Left ventricle myocardium superior (tissue), 1 donor: Measurements from ENCODE around the gene ATP2B3. TPM values are rescaled to one million over a fixed set of nuclear protein-coding genes. Genes with fewer than 3 reads are reported as not detected.

Experiments
- ATAC-seq: fragments of 200-7000 bp; cut with Tn5 transposase; one replicate; pipeline ENCODE4 v1.9.1; 2020; ENCODE audit warnings: mild to moderate bottlenecking, moderate library complexity
- DNase-seq: peaks from one replicate; pipeline ENCODE4 v3.0.0-alpha.2; 2020
- intact Hi-C: fragments of 100-400 bp; cut with micrococcal nuclease; formaldehyde crosslinking; loops from one replicate; pipeline ENCODE4 v1.11.0; 2022
- total RNA-seq: library from RNA; stranded (reverse); fragmentation: NEBNext Ultra II Directional; extraction: Animal tissue kit (Norgen Biotek cat#: 25700); gene quantifications from one replicate; pipeline ENCODE4 v1.2.1, GENCODE V29; 2021
- donor health status: DM: no; HTN: yes; CAD: no; lungs with severe emphysema.

The ATP2B3 gene
- total RNA-seq, 1 donor from 2014 or later = not detected

DNA sequence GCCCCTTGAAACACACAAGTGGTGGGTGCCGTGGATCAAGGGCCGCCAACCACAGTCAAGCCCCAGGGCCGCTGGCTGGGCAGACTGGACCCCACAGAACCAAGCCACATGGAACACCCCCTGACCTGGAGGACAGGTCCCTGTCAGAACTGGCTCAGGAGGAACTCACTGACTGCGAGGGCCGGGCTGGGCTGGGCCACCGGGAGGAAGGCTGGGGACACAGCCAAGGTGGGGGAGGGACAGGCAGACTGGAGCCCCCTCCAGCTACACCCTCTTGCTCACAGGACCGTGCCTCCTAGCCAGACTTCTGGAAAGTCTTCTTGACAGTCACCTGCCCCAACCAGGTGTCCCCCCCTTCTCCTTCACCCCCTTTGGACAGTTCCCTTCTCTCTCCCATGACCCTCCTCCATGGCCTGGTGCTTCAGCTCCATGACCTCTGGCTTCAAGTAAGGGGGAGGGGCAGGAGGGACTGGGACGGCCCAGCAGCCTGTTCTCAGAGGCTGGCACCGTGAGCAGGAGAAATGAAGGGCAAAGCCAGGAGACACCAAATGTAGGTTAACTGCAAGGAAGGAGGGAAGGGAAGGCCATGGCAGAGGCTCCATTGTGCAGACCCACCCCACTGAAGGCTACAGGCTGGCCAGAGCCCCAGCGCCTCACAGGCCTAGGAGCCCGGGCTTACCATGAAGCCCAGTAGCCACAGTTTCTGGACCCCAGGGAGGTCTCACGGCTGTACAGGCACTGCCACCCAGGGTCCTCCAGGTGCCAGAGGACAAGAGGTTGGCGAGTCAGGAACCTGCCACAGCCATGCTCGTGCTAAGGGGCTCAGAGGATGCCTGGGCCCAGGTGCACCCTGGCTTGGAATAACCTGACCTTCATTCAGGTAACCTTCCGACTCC is 107.0 kb downstream of the ATP2B3 start:
- intact Hi-C loops = no loop called here
- no peak for ATAC-seq
- DNase-seq = no peak

DNA sequence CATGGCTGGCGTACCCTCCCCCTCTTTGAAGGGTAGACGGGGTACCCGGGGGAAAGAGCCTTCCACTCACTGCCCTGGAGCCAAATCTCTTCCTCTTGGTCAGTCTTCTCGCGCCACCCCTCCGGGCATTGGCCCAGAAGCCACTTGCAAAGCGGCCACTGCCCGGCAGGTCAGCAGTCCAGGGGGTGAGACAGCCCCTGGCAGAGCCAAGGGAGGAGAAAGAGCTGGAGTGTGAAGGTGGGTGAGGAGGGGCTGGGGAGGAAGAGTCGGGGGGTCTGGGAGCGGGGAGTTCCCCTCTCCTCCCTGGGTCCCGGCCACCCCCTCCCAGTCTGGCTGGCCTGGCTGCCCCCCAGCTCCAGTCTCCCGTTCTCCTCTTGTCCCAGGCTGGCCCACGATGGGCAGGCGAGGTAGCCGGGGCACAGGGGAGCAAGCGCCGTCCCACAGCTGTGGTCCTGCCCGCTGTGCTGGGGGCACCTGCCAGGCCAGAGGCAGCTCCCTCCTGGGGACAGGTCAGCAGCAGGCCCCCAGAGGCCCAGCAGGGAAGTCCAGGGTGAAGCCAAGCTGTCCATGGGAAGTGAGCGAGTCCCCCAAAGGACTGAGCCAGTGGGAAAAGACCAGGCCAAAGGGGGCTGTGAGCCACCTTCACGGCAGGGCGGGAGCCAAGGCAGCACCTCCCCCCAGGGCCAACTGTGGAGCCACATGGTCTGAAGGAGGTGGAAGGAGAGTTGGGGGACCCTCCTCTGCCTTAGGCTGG is 108.0 kb downstream of the ATP2B3 start:
- intact Hi-C loops = no loop called here
- ATAC-seq (no peak), DNase-seq (no peak)

DNA sequence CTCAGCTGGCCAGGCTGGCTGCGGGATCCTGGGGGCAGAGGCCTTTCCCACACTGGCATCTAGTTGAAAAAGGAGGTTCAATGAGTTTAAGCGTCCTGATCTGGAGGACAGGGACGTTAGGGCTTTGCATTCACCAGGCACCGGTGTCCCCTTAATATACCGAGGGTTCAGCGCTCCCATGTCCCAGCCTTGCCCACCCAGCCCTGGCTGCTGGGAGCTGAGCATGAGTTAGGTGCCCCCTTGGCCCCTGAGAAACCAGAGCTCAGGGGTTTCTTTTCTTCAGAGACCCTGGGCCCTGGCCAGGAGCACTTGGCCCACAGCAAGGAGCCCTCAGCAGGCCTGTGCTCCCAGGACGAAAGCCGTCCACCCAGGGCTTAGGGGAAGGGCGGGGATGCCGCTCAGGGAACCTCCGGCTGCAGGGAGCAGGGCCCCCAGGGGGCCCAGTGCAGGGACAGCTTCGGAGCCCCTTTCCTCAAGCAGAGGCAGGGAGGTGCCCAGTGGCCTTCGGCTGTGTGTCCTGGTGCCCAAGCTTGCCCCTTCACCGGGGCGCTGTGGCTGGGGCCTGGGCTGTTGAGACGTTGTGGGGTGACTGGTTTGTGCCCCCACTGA is 108.7 kb downstream of the ATP2B3 start:
- DNase-seq (no peak), ATAC-seq (no peak)
- intact Hi-C loops = no loop called here

DNA sequence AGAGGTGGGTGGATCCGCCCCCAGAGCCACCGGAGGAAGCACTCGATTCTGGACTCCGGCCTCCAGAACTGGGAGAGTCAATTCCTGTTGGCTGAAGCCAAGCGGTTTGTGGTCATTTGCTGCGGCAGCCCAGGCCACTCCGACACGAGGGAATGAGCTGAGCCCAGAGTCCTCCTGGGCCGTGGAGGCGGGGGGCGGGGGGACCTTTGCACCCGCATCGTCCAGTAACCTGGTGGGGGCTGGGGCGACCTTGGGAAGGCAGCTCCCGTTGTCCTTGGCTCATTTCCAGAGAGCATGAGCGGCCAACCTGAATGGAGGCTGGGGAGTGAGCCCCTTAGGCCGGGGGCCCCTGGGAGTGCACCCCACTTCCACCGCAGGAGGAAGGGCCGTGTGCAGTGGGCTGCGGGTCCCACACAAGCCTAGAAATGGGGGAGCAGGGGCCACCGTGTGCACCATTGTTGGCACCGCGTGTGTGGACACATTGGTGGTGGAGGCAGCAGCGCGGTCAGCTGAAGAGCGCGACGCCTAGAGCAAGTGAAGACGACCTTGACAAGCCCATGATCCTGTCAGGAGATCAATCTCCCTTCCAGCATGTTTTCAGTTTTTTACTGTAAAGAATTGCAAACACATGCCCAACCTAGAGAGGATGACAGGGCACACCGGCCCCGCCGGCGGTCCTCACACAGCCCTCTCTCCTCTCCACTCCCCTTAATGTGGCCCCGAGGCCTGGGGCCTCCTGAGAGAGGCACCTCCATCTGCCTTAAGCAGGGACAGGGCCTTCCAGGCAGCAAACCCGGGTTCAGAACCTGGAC is 109.6 kb downstream of the ATP2B3 start:
- ATAC-seq (no peak), DNase-seq (no peak)

DNA sequence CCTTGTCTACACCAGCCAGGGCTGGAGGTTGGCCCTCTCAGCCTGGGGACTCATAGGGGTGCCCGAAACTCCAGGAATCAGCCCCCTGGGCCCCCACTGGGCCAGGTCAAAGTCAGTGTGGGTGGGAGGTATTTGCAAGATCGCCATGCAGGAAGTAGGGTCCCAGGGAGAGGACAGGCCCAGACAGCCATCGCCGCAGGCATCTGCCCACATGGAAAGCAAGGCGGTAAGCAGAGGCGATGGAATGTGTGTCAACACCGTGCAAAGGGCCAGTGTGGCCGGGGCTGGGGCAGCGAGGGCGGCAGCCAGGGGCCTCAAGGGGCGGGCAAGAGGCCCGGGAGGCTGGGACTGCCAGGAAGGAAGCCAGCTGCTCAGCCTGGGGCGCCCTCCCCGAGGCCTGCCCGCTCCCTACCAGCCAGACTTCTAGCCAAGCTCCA is 110.3 kb downstream of the ATP2B3 start:
- DNase-seq (no peak), ATAC-seq (no peak)

More for the DNA sequence above, 109.6 kb downstream of the ATP2B3 start:
- intact Hi-C loops = no loop called here

DNA sequence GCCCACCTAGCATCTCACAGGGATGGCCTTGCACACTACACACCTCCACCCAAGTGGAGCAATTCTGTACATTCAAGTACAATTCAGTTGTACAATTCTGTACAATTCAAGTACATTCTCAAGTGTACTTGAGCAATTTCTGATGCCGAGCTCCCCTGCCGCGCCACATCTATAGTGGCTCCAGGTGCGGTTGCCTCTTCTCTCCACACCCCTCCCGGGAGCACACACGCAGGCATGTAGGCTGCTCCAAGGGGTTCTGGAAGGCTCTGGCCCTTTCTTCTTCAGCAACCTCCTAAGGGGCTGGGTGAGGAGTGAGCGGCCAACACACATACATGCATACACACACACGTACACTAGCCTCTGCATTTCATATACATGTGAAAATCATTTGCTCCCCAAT is 110.7 kb downstream of the ATP2B3 start:
- ATAC-seq (no peak), DNase-seq (no peak)
- intact Hi-C loops = no loop called here

More for the DNA sequence above, 110.3 kb downstream of the ATP2B3 start:
- intact Hi-C loops = no loop called here

DNA sequence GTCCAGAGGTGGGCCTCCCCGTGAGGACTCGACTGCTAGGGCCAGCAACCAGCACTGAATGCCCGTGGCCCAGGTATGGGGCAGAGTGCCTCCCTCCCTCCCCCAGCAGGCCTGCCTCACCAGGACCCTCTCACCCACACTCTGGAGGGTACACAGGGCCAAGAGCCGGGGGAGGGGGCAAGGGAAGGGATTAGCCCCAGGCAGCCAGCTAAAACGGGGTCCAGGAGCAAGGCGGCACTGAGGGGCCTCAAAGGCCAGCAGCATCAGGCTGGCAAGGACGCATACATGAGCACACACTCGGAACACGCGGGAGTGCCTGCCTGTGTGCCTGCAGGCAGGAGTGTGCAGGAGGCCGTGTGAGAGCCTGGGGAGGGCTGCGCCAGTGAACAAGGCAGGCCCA is 111.2 kb downstream of the ATP2B3 start:
- DNase-seq = no peak
- ATAC-seq = no peak
- intact Hi-C loops = no loop called here

DNA sequence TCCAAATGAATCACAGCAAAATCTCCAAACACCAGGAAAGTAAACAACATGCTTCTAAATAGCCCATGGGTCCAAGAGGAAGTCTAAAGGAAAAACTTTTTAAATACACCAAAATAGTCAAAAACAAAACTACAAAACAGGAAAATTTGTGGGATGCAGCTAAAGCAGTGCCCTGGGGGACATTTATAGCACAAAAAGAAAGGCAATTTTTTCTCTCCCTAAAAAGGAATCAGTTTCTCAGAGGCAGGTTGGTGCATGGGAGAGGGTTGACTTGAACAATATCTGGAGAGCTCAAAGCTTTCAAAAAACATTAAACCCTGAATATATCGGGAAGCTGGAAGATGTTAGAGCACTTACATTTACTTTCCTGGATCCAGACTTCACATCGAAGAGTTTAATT is 113.9 kb downstream of the ATP2B3 start:
- ATAC-seq (no peak), DNase-seq (no peak)
- intact Hi-C loops = no loop called here

DNA sequence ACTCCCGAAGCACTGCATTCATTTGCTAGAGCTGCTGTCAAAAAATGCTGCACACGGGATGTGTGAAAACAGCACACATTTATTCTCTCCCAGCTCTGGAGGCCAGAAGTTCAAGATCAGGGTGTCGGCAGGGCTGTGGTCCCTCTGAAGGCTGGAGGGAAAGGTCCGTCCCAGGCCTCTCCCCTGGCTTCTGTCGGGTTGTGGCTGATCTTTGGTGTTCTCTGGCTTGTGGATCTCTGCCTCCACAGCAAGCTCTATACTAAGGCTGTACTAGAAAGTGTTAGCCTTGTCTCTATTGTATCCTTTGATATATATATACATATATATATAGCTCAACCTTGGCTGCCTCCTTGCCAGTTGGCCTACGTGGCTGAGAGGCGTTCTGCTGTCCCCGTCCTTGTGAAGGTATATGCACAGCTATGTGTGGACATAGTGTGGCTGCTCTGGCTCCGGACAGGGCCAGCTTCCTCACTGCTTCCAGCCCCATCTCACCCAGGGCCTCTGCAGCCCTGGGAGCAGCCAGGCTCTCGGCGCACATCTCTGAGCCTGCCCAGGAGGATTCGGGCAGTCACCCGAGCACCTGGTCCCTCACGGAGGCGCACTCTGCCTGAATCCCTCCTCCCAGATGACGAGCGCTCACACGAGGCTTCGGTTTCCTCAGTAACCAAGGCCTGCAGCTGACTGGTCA is 114.6 kb downstream of the ATP2B3 start:
- ATAC-seq = no peak
- intact Hi-C loops = no loop called here

More for the DNA sequence above, 114.6 kb downstream of the ATP2B3 start:
- DNase-seq = no peak

Other genes starting within 250 kb of the ATP2B3 start
- not detected for gene PNMA6F, start 195.9 kb upstream of the ATP2B3 start, total RNA-seq
- 6.1 TPM for gene ZNF275, start 183.5 kb upstream of the ATP2B3 start, total RNA-seq
- not detected for gene PNMA6E, start 116.3 kb upstream of the ATP2B3 start, total RNA-seq
- gene ZFP92, start 106.2 kb upstream of the ATP2B3 start, total RNA-seq = 0.57 TPM
- gene TREX2, start 71.6 kb upstream of the ATP2B3 start, total RNA-seq = 0.25 TPM
- gene HAUS7, start 47.1 kb upstream of the ATP2B3 start, total RNA-seq = 16.2 TPM
- 40.6 TPM for gene BGN, start 22.7 kb upstream of the ATP2B3 start, total RNA-seq
- 42.5 TPM for gene CCNQ, start 81.5 kb downstream of the ATP2B3 start, total RNA-seq
- gene DUSP9, start 129.6 kb downstream of the ATP2B3 start, total RNA-seq = 0.10 TPM
- 14.5 TPM for gene PNCK, start 156.2 kb downstream of the ATP2B3 start, total RNA-seq
- gene SLC6A8, start 170.3 kb downstream of the ATP2B3 start, total RNA-seq = 208 TPM
- 91.6 TPM for gene BCAP31, start 206.7 kb downstream of the ATP2B3 start, total RNA-seq
- gene ABCD1, start 207.2 kb downstream of the ATP2B3 start, total RNA-seq = 16.5 TPM
- gene PLXNB3, start 246.6 kb downstream of the ATP2B3 start, total RNA-seq = 2.4 TPM